A549 (cell line): ENCODE results near the gene DDB1. TPM values are rescaled to one million over a fixed set of nuclear protein-coding genes. Genes with fewer than 3 reads are reported as not detected.
A peak's percentile ranks its signal among the peaks of the same experiment; 100 is the strongest.

ENCODE experiments used
- ATAC-seq, 2 experiments: fragments of 200-7000 bp in 1 of 2; fragments of >200 bp in 1 of 2; cut with Nextera tagmentation in 1 of 2; cut with Tn5 transposase in 1 of 2; 3 replicates each; pipeline versions ENCODE4 v1.8.0 to v1.9.1; 2018 to 2020; ENCODE audit warnings: mild to moderate bottlenecking in 1 of 2, moderate library complexity in 1 of 2
- CTCF ChIA-PET: fragments of 300-600 bp; sonication (Branson Sonifier 250); formaldehyde crosslinking; extraction: SDS; loops from one replicate; lab custom pipeline; 2021; ENCODE audit warnings: antibody characterized with exemption, inconsistent platforms; lab: Yijun Ruan, JAX
- POLR2A ChIA-PET: fragments of 350-600 bp; formaldehyde crosslinking; extraction: SDS; loops from one replicate; lab custom pipeline; 2021; ENCODE audit warnings: antibody characterized with exemption, inconsistent platforms; lab: Yijun Ruan, JAX
- DNase-seq, 2 experiments: peaks; one replicate each; pipeline versions ENCODE4 v3.0.0 to v3.0.0-alpha.2; 2011 to 2016; ENCODE audit warnings: low read depth in 1 of 2, low spot score in 1 of 2
- FAIRE-seq: peaks from 2 replicates; lab custom pipeline; 2011; peaks lifted over from hg19 to GRCh38; lab: Jason Lieb, UNC
- H3K27ac ChIP-seq, 2 experiments: fragments of >200 bp; sonication (Bioruptor Twin); formaldehyde crosslinking; 3 replicates each; pipeline ENCODE4 v1.5.1; 2016 to 2017
- H3K4me1 ChIP-seq: fragments of >200 bp; sonication (Bioruptor Twin); formaldehyde crosslinking; 3 replicates; pipeline ENCODE4 v1.6.1; 2016
- H3K4me2 ChIP-seq: fragments of >200 bp; sonication (Bioruptor Twin); formaldehyde crosslinking; 3 replicates; pipeline ENCODE4 v1.6.1; 2016
- H3K4me3 ChIP-seq: fragments of >200 bp; sonication (Bioruptor Twin); formaldehyde crosslinking; 3 replicates; pipeline ENCODE4 v1.5.1; 2016
- H3K9me3 ChIP-seq: fragments of >200 bp; sonication (Bioruptor Twin); formaldehyde crosslinking; 3 replicates; pipeline ENCODE4 v1.6.1; 2016
- BHLHE40 ChIP-seq: IDR thresholded peaks from 2 replicates; pipeline ENCODE4 v1.6.1; 2012; ENCODE audit warnings: low read depth, low read length, inconsistent platforms
- CEBPB ChIP-seq, 2 experiments: fragments of >200 bp in 1 of 2; sonication (Bioruptor Twin) in 1 of 2; formaldehyde crosslinking in 1 of 2; IDR thresholded peaks; 2 replicates each; pipeline ENCODE4 v1.6.1; 2012 to 2016
- CHD4 ChIP-seq: fragments of 200-600 bp; sonication (generic); IDR thresholded peaks from 2 replicates; pipeline ENCODE4 v1.6.1; 2016; ENCODE audit warnings: antibody characterized with exemption, mild to moderate bottlenecking, borderline replicate concordance
- CTCF ChIP-seq: fragments of >200 bp; sonication (Bioruptor Twin); formaldehyde crosslinking; IDR thresholded peaks from 3 replicates; pipeline ENCODE4 v1.5.1; 2016
- FOSB ChIP-seq: fragments of 250-450 bp; sonication (Bioruptor Pico); IDR thresholded peaks from 2 replicates; pipeline ENCODE4 v1.5.0; 2020; ENCODE audit warnings: mild to moderate bottlenecking, moderate library complexity
- HDAC2 ChIP-seq: fragments of 200-600 bp; sonication (generic); IDR thresholded peaks from 2 replicates; pipeline ENCODE4 v1.6.1; 2016
- HEYL ChIP-seq: fragments of 250-450 bp; sonication (Bioruptor Pico); IDR thresholded peaks from 2 replicates; pipeline ENCODE4 v1.8.0; 2021; ENCODE audit warnings: mild to moderate bottlenecking, moderate library complexity
- HOXB5 ChIP-seq: fragments of 250-450 bp; sonication (Bioruptor Pico); IDR thresholded peaks from 2 replicates; pipeline ENCODE4 v1.5.0; 2020; ENCODE audit warnings: mild to moderate bottlenecking, moderate library complexity
- JUN ChIP-seq, 2 experiments: fragments of >200 bp; sonication (Bioruptor Twin); formaldehyde crosslinking; IDR thresholded peaks; 2 replicates in 1 of 2; 3 replicates in 1 of 2; pipeline ENCODE4 v1.6.1; 2016 to 2017
- KDM1A ChIP-seq: fragments of 200-600 bp; sonication (generic); IDR thresholded peaks from 2 replicates; pipeline ENCODE4 v1.6.1; 2016; ENCODE audit warnings: low read depth, mild to moderate bottlenecking
- KDM5A ChIP-seq: fragments of 200-600 bp; sonication (generic); IDR thresholded peaks from 2 replicates; pipeline ENCODE4 v1.6.1; 2016; ENCODE audit warnings: antibody characterized with exemption, mild to moderate bottlenecking
- MAZ ChIP-seq: fragments of 150-350 bp; IDR thresholded peaks from 2 replicates; pipeline ENCODE4 v1.6.1; 2014; ENCODE audit warnings: antibody characterized with exemption, low read depth, low read length, borderline replicate concordance
- MYC ChIP-seq: IDR thresholded peaks from 2 replicates; pipeline ENCODE4 v1.6.1; 2012; ENCODE audit warnings: mild to moderate bottlenecking, inconsistent platforms, low read length, improper control_type of control experiment, borderline replicate concordance
- NFE2L2 ChIP-seq: fragments of 150-350 bp; conservative IDR thresholded peaks from 2 replicates; pipeline ENCODE4 v1.6.1; 2014; ENCODE audit warnings: low read length
- NR3C1 ChIP-seq: fragments of >200 bp; sonication (Bioruptor Twin); formaldehyde crosslinking; IDR thresholded peaks from 3 replicates; pipeline ENCODE4 v1.6.1; 2017
- PHF8 ChIP-seq: fragments of 200-600 bp; sonication (generic); IDR thresholded peaks from 2 replicates; pipeline ENCODE4 v1.6.1; 2016; ENCODE audit warnings: low read depth, mild to moderate bottlenecking, antibody characterized with exemption, moderate library complexity, borderline replicate concordance
- POLR2A ChIP-seq: IDR thresholded peaks from 2 replicates; pipeline ENCODE4 v1.6.1; 2012; ENCODE audit warnings: mild to moderate bottlenecking, low read length
- POLR2AphosphoS2 ChIP-seq: conservative IDR thresholded peaks from 2 replicates; pipeline ENCODE4 v1.6.1; 2012; ENCODE audit warnings: low read length, improper control_type of control experiment, inconsistent platforms
- RFX5 ChIP-seq: fragments of 450-650 bp; IDR thresholded peaks from 2 replicates; pipeline ENCODE4 v1.7.1; 2014; ENCODE audit warnings: antibody characterized with exemption, mild to moderate bottlenecking, moderate library complexity
- SMC3 ChIP-seq: fragments of >200 bp; sonication (Bioruptor Twin); formaldehyde crosslinking; IDR thresholded peaks from 3 replicates; pipeline ENCODE4 v1.6.1; 2018; ENCODE audit warnings: inconsistent platforms
- SREBF2 ChIP-seq: fragments of 450-650 bp; IDR thresholded peaks from 2 replicates; pipeline ENCODE4 v1.6.1; 2014; ENCODE audit warnings: mild to moderate bottlenecking, moderate library complexity
- TFCP2L1 ChIP-seq: fragments of 250-450 bp; sonication (Bioruptor Pico); IDR thresholded peaks from 2 replicates; pipeline ENCODE4 v1.5.0; 2021; ENCODE audit warnings: mild to moderate bottlenecking
- TP53 ChIP-seq: fragments of 250-450 bp; sonication (Bioruptor Pico); IDR thresholded peaks from 2 replicates; pipeline ENCODE4 v1.5.0; 2021; ENCODE audit warnings: mild to moderate bottlenecking, moderate library complexity
- USF2 ChIP-seq: fragments of 450-650 bp; IDR thresholded peaks from 2 replicates; pipeline ENCODE4 v1.6.1; 2014; ENCODE audit warnings: antibody characterized with exemption
- ZC3H11A ChIP-seq: fragments of 450-650 bp; IDR thresholded peaks from 2 replicates; pipeline ENCODE4 v1.6.1; 2014; ENCODE audit warnings: antibody characterized with exemption, mild to moderate bottlenecking
- ZFP36 ChIP-seq: fragments of 450-650 bp; IDR thresholded peaks from 2 replicates; pipeline ENCODE4 v1.6.1; 2014; ENCODE audit warnings: borderline replicate concordance; ENCODE audit not compliant: partially characterized antibody
- WGBS: methylation state at CpG from one replicate; pipeline ENCODE4 v1.1.6; 2017; ENCODE audit errors: missing lambda C conversion rate; 5-methylcytosine and 5-hydroxymethylcytosine counted together
- polyA minus RNA-seq: library from RNA; depleted of rRNA, polyadenylated mRNA; stranded (reverse); fragments of >200 nt; gene quantifications from 2 replicates; pipeline ENCODE4 v1.2.3, GENCODE V29; 2011; rRNA and poly(A)+ RNA removed
- polyA plus RNA-seq, 4 experiments: library from polyadenylated mRNA; depleted of rRNA in 3 of 4; stranded (reverse); fragments of >200 nt; fragmentation: RNase III in 1 of 4; extraction: RNeasy Plus Mini Kit Qiagen cat#74134 plus additional on column Dnase treatment in 1 of 4; gene quantifications; 2 replicates in 3 of 4; 3 replicates in 1 of 4; pipeline ENCODE4 v1.2.3, GENCODE V29; 2011 to 2017
- TF ChIP-seq, protein P1 (sequence below): fragments of 200-600 bp; sonication (generic); IDR thresholded peaks from 2 replicates; pipeline ENCODE4 v1.6.1; 2016; ENCODE audit warnings: antibody characterized with exemption, mild to moderate bottlenecking, moderate library complexity
- TF ChIP-seq, protein P2 (sequence below): fragments of >200 bp; sonication (Bioruptor Twin); formaldehyde crosslinking; IDR thresholded peaks from 3 replicates; pipeline ENCODE4 v1.6.1; 2016
- TF ChIP-seq, protein P3 (sequence below): IDR thresholded peaks from 2 replicates; pipeline ENCODE4 v1.6.1; 2012; ENCODE audit warnings: low read depth, borderline replicate concordance
- TF ChIP-seq, protein P4 (sequence below): fragments of 250-450 bp; sonication (Bioruptor Pico); IDR thresholded peaks from 2 replicates; pipeline ENCODE4 v1.5.0; 2020; ENCODE audit warnings: low read depth, mild to moderate bottlenecking, moderate library complexity
- TF ChIP-seq, protein P5 (sequence below): IDR thresholded peaks from 2 replicates; pipeline ENCODE4 v1.6.1; 2012

DDB1 gene
- polyA plus RNA-seq (2011; rRNA removed) (213 and 222 TPM in 2 replicates), polyA plus RNA-seq (2017; fragmentation: RNase III; extraction: RNeasy Plus Mini Kit Qiagen cat#74134 plus additional on column Dnase treatment) (149 to 154 TPM (median 149 TPM) in 3 replicates), polyA minus RNA-seq (324 and 364 TPM in 2 replicates)
- polyA plus RNA-seq (2012; cell fraction: cytosol; rRNA removed) = 132 and 150 TPM in 2 replicates
- polyA plus RNA-seq (2012; cell fraction: nucleus; rRNA removed) = 192 and 219 TPM in 2 replicates

DNA sequence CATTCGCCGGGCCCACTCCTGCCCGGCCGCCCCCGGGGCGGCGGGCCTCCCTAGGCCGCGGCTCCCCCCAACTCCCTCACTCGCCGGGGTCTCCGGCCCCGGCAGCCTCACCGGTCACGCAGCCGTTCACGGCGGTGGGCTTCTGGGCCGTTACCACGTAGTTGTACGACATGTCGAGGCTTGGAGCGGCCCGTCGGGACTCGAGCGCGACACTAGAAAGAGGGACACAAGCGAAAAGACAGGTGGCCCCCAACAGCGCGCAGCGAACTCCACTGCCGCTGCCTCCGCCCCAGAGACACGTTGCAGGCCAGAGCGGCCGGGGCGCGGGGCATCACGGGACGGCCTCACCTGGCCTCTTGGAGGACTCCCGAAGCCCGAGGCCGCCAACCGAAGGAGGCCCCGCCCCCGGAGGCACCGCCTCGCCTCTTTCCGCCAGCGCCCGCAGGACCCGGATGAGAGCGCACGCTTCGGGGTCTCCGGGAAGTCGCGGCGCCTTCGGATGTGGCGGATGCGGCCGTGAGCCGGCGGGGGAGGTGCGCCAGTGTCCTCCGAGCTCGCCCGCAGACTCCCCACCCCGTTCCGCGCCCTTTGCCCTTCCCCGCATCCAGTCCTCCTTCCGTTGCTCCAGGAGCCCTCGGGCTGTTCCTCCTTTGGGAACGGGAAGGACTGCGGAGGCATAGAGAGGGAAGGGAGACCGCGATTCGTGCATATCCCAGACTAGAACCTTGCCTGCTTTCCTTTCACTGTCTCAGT, at the start of gene DDB1, which contains the start of gene TKFC:
Gene DDB1, minus strand, starts transcription at position 309 of the 753 bp plus-strand sequence. Its CDS starts 137 bp downstream, at position 172.
Gene TKFC, plus strand, starts transcription at position 432 of the 753 bp plus-strand sequence. CDS start 1,501 bp downstream, outside the sequence.
- 2% methylated on average over 31 of the region's 81 CpGs for WGBS
- H3K9me3 ChIP-seq = no peaks in the 10 kb centered on the region
- CTCF ChIA-PET = interaction anchor here (1.0 to 10.9 kb wide), 9 partner anchors 11 to 144 kb away, joined by 3 to 552 read pairs (median 5); partner anchors contain the start of genes CYB561A3 and TMEM138
- peak within 1 kb of the TSS; percentile 80 for H3K4me2 ChIP-seq
- TF ChIP-seq JUN (IDR thresholded peaks at IDR 0.05) = peak; percentile 92 to 98
- peak; percentile 55 for TF ChIP-seq USF2
- peak; percentile 87; the same call in 1 of the 2 replicates for TF ChIP-seq MYC
- no peak for TF ChIP-seq NR3C1
- TF ChIP-seq RFX5 = 0 out of 2 replicates have a peak, but pooled peaks have one; percentile 24
- TF ChIP-seq FOSB = no peak
- no peak for TF ChIP-seq SMC3
- no peak for TF ChIP-seq SREBF2
- TF ChIP-seq, protein P1, sequence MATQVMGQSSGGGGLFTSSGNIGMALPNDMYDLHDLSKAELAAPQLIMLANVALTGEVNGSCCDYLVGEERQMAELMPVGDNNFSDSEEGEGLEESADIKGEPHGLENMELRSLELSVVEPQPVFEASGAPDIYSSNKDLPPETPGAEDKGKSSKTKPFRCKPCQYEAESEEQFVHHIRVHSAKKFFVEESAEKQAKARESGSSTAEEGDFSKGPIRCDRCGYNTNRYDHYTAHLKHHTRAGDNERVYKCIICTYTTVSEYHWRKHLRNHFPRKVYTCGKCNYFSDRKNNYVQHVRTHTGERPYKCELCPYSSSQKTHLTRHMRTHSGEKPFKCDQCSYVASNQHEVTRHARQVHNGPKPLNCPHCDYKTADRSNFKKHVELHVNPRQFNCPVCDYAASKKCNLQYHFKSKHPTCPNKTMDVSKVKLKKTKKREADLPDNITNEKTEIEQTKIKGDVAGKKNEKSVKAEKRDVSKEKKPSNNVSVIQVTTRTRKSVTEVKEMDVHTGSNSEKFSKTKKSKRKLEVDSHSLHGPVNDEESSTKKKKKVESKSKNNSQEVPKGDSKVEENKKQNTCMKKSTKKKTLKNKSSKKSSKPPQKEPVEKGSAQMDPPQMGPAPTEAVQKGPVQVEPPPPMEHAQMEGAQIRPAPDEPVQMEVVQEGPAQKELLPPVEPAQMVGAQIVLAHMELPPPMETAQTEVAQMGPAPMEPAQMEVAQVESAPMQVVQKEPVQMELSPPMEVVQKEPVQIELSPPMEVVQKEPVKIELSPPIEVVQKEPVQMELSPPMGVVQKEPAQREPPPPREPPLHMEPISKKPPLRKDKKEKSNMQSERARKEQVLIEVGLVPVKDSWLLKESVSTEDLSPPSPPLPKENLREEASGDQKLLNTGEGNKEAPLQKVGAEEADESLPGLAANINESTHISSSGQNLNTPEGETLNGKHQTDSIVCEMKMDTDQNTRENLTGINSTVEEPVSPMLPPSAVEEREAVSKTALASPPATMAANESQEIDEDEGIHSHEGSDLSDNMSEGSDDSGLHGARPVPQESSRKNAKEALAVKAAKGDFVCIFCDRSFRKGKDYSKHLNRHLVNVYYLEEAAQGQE = 0 out of 2 replicates have a peak, but pooled peaks have one; percentile 16
- TF ChIP-seq KDM1A = no peak
- TF ChIP-seq CTCF = no peak
- TF ChIP-seq PHF8 = peak; percentile 99
- no peak for TF ChIP-seq HEYL
- TF ChIP-seq ZFP36 = no peak
- no peak for TF ChIP-seq POLR2AphosphoS2
- TF ChIP-seq TP53 = no peak
- TF ChIP-seq, protein P2, sequence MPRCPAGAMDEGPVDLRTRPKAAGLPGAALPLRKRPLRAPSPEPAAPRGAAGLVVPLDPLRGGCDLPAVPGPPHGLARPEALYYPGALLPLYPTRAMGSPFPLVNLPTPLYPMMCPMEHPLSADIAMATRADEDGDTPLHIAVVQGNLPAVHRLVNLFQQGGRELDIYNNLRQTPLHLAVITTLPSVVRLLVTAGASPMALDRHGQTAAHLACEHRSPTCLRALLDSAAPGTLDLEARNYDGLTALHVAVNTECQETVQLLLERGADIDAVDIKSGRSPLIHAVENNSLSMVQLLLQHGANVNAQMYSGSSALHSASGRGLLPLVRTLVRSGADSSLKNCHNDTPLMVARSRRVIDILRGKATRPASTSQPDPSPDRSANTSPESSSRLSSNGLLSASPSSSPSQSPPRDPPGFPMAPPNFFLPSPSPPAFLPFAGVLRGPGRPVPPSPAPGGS = peak; percentile 91
- TF ChIP-seq, protein P3, sequence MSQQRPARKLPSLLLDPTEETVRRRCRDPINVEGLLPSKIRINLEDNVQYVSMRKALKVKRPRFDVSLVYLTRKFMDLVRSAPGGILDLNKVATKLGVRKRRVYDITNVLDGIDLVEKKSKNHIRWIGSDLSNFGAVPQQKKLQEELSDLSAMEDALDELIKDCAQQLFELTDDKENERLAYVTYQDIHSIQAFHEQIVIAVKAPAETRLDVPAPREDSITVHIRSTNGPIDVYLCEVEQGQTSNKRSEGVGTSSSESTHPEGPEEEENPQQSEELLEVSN = 0 out of 2 replicates have a peak, but pooled peaks have one; percentile 19
- TF ChIP-seq MAZ = no peak
- no peak for TF ChIP-seq HOXB5 (CRISPR knock-in tag)
- TF ChIP-seq CHD4 = no peak
- TF ChIP-seq NFE2L2 = no peak
- TF ChIP-seq BHLHE40 = no peak
- peak; percentile 88 for TF ChIP-seq POLR2A
- no peak for TF ChIP-seq HDAC2
- TF ChIP-seq, protein P4, sequence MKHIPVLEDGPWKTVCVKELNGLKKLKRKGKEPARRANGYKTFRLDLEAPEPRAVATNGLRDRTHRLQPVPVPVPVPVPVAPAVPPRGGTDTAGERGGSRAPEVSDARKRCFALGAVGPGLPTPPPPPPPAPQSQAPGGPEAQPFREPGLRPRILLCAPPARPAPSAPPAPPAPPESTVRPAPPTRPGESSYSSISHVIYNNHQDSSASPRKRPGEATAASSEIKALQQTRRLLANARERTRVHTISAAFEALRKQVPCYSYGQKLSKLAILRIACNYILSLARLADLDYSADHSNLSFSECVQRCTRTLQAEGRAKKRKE (CRISPR knock-in tag) = no peak
- no peak for TF ChIP-seq ZC3H11A
- TF ChIP-seq KDM5A = 0 out of 2 replicates have a peak, but pooled peaks have one; percentile 37
- no peak for TF ChIP-seq CEBPB (IDR thresholded peaks at IDR 0.05)
- TF ChIP-seq, protein P5, sequence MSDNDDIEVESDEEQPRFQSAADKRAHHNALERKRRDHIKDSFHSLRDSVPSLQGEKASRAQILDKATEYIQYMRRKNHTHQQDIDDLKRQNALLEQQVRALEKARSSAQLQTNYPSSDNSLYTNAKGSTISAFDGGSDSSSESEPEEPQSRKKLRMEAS = peak; percentile 92
- TF ChIP-seq TFCP2L1 (CRISPR knock-in tag) = no peak
- TF ChIP-seq, all 56 proteins: peak for 11
- POLR2A ChIA-PET = interaction anchor here (1.1 to 7.9 kb wide), 6 partner anchors 10 to 60 kb away, joined by 3 to 67 read pairs (median 6); partner anchors contain the start of genes CYB561A3, TMEM138 and TMEM216
- Histone ChIP-seq H3K4me1 (peaks cover 35% of the 10 kb centered on the region), H3K27ac (peak within 1 kb of the TSS; percentile 93 to 96), H3K4me3 (peak within 1 kb of the TSS; percentile 96)
- FAIRE-seq (no peak), DNase-seq (peak; percentile 91 to 94), ATAC-seq (peak; percentile 91 to 96)
